Ramos (cell line): Measurements from ENCODE around the gene IQCC.
"Not testable (repeated sequence)": the region's sequence is repeated elsewhere in the genome, so short reads cannot be mapped to it uniquely, and the experiment has no call there.

Experiments
- in situ Hi-C: fragments of 300-500 bp; cut with MboI; formaldehyde crosslinking; loops from one replicate; pipeline ENCODE4 v1.14.3; 2022; ENCODE audit warnings: low sequenced_read_pairs; ENCODE audit not compliant: unreplicated experiment

IQCC gene

GRCh38 chr1:32205401-32206370, at the start of gene IQCC:
Gene IQCC, plus strand, starts transcription at chr1:32205671. Its CDS starts 11 bp downstream, at chr1:32205682.
- in situ Hi-C loops: no loop called here

- in situ Hi-C loops: no loop called here
Measured at GRCh38 chr1:32159189-32159588, 46.3 kb upstream of the IQCC start.

- in situ Hi-C loops: no loop called here
Measured at GRCh38 chr1:32163405-32163804, 42.1 kb upstream of the IQCC start.

- in situ Hi-C loops: not testable (repeated sequence)
Measured at GRCh38 chr1:32165633-32166032, 39.8 kb upstream of the IQCC start.

DNA sequence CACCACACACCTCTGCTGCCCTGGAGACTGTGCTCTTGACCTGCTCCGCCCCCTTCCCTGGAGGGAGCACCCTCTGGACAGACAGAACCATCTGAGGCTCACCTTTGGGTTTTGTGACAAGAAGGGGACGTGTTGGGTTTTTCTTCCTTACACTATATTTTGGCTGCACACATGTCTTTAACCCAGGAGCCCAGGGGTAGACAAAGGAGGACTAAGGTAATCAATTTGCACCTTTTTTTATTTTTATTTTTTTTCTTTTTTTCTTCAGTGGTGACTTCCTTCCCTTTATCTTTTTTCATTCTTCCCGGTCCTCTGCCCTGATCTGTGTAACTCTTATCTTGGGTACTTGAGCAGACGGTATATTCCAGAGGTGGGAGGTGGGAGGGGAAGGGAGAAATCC, 34.5 kb upstream of the IQCC start:
- in situ Hi-C loops: no loop called here

GRCh38 chr1:32172621-32173245, 32.7 kb upstream of the IQCC start:
- in situ Hi-C loops: no loop called here

GRCh38 chr1:32178380-32179192, 26.9 kb upstream of the IQCC start:
- in situ Hi-C loops: no loop called here

DNA sequence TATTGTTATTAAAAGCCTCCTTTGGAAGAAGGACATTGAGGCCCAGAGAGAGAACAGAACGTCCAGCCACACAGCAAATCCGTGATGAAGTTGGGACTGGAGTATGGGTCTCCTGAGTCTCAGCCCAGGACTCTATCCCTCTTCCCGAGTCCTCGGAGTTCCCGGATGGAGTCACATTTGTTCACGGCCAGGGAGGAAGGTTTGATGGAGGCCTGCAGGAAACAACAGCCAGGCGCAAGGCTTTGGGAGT, 26.4 kb upstream of the IQCC start:
- in situ Hi-C loops: no loop called here

DNA sequence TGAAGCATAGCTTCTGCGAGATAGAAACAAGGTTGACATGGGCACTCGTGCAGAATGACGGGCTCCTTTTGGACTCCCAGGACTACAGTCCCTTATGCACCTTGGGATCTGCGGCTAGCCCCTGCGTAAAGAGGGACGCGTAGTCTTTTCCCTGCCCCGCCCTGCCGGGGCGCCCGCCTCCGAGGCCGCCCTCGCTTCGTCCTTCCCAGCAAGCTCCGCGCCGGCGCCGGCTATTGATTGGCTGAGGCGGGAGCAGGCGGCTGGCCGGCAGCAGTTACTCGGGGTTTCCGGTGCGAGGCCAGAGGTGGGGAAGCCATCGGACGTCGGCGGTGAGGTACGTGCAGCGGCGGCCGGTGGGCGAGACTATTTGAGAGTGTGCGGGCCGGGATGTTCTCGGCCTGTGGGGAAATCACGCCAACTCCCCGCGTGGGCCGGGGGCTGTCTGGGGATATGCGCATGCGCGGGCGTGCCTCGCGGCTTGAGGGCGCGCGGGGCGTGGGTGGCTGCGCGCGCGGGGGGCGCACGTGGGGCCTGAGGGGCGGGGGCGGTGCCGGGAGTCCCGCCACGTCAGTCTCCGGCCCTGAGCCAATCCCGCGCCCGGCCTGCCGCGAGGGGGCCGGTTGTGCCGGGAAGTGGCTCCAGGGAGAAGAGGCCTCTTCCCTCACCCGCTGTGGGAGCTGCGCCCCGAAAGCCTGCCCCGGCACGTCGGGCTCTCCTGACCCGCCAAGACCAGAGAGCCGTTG, 25.9 kb upstream of the IQCC start, which contains the start of gene TXLNA:
TSS of gene TXLNA (plus strand) at position 233 of the 743 bp plus-strand sequence. CDS start 671 bp downstream, outside the sequence.
- in situ Hi-C loops: no loop called here

DNA sequence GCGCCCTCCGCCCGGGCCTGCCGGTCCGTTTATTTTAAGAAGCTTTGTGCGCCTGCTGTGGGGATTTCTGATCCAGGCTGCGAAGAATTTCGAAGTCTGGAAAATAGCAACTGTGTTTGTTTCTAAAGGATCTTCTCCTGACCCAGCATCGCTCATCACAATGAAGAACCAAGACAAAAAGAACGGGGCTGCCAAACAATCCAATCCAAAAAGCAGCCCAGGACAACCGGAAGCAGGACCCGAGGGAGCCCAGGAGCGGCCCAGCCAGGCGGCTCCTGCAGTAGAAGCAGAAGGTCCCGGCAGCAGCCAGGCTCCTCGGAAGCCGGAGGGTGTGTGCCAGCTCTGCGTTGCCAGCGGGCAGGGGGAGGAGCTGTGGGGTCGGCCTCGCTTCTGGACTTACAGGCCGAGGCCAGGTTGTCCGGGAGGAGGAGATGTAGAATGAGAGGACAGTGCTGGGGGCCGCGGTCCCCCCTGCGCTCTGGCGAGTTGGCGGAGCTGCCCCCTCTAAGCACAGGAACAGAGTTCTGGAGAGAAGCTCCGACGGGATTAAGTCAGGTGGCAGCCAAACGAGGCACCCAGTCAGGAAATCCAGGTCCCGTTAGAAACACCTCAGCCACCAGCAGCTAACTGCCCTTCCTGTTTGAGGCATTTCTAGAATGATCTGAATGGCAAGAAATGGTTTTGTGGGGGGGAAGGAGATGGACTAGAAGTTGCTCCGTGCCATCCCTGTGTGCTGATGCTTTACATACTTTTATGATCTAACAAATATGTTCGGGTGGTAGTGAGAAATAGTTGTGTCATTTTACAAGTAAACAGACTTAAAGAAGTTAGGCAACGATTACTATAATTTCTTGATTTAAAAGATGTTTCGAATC, 25.0 kb upstream of the IQCC start:
- in situ Hi-C loops: no loop called here

DNA sequence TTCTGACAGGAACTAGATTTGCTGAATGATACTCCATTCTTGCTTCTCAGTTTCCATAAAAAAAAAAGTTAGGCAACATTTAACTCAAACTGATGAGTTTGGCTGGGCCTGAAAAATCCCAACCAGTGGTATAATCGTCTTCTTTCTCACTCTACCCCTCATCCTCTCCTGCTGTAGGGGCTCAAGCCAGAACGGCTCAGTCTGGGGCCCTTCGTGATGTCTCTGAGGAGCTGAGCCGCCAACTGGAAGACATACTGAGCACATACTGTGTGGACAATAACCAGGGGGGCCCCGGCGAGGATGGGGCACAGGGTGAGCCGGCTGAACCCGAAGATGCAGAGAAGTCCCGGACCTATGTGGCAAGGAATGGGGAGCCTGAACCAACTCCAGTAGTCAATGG, 24.4 kb upstream of the IQCC start:
- in situ Hi-C loops: no loop called here

DNA sequence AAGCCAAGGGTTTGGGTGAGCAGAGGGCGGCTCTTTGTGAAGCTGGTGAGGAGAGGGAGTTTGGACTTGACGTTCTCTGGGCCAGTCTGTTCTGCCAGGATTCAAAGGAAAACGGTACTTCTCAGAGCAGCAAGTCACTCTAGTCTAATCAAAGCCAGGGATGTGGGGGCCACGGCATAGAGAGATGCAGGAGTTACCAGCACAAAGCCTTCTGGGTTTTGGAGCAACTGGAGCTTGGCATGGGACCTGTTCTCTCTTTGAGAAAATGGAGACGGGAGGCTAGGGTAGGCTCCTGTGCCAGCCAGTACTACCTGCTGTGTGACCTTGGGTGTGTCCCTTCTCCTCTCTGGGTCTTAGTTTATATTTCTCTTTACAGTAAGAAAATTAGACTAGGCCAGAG, 23.9 kb upstream of the IQCC start:
- in situ Hi-C loops: no loop called here

DNA sequence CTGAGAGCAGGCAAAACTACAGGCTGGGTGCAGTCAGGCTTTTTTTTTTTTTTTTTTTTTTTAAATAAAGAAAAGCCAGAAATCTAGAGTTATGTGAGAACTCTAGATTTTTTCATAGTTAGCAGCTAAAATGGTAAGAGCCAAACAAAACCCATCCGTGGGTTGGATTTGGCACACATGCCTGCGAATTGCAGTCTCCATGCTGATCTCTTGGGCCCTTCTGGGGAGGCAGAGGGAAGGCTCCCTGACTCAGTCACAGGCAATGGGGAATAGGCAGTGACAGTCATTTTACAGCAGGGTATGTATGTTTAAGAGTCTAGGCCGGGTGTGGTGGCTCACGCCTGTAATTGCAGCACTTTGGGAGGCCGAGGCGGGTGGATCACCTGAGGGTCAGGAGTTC, 23.4 kb upstream of the IQCC start:
- in situ Hi-C loops: no loop called here

DNA sequence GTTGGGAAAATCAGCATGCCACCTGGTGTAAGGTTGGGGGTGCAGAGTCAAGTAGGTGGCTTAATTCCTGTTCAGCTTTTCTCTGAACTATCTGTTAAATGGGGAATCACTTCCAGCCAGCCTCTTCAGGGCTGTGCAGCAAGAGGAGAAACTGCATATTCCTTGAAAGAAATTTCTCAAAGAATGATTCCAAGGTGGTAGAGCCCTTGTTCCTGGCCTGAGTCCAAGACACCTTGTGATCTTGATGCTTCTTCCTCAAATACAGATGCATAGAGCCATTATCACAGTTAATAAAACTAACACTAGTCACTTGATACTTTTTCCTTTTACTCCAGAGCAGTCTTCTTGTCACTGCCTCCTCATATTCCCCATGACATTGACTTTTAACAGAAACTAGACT, 20.8 kb upstream of the IQCC start:
- in situ Hi-C loops: no loop called here

DNA sequence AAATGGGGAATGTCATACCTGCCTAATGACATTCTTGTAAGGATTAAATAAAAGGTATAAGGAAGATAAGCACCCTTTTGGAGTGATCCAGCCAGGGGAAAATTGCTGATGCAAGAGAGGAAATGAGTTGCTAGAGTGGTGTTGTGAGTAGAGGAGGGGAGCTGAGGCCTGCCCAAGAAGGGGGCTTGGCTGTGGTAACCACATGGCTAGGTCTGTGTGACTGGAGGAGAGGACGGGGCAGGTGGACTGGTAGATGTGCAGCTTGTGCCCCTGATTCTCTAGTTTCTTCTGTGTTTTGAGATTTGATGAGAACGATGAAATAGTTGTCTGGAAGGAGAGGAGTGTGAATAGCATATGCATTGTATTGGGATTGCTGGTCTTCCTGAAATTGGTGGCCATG, 19.4 kb upstream of the IQCC start:
- in situ Hi-C loops: no loop called here

- in situ Hi-C loops: no loop called here
Measured at GRCh38 chr1:32186491-32186890, 19.0 kb upstream of the IQCC start.

DNA sequence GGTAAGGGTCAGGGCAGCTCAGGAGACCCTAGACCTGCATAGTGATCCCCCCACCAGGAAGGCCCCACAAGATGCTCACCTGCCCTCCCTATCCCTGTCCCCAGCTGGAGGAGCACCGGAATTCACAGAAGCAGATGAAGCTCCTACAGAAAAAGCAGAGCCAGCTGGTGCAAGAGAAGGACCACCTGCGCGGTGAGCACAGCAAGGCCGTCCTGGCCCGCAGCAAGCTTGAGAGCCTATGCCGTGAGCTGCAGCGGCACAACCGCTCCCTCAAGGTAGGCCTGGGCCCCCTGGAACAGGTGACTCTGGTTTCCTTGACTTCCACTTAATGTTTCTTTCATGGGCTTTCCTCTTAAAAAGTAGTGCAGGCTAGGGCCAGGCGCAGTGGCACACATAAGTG, 17.6 kb upstream of the IQCC start:
- in situ Hi-C loops: no loop called here

GRCh38 chr1:32192220-32192948, 13.1 kb upstream of the IQCC start:
- in situ Hi-C loops: no loop called here

GRCh38 chr1:32194984-32195383, 10.5 kb upstream of the IQCC start:
- in situ Hi-C loops: no loop called here
